Colonic mucosa (tissue), 4 donors: ENCODE data around the gene GATB. TPM values are rescaled to one million over a fixed set of nuclear protein-coding genes. Genes with fewer than 3 reads are reported as not detected.

Source experiments
- DNase-seq: peaks from one replicate; pipeline ENCODE4 v3.0.0-alpha.2; 2020
- H3K27ac ChIP-seq: fragments of 200-600 bp; one replicate; pipeline ENCODE4 v1.8.0; 2021
- H3K27me3 ChIP-seq: fragments of 200-600 bp; one replicate; pipeline ENCODE4 v1.8.0; 2021
- H3K36me3 ChIP-seq: fragments of 200-600 bp; one replicate; pipeline ENCODE4 v1.8.0; 2021
- H3K4me1 ChIP-seq: fragments of 200-600 bp; one replicate; pipeline ENCODE4 v1.8.0; 2021; ENCODE audit warnings: mild to moderate bottlenecking
- H3K4me3 ChIP-seq: fragments of 200-600 bp; one replicate; pipeline ENCODE4 v1.8.0; 2021
- H3K9ac ChIP-seq, 2 donors: one replicate each; pipeline ENCODE4 v1.7.0; 2013; ENCODE audit warnings: control low read depth in 2 of 2, low read depth in 2 of 2, low read length in 2 of 2
- H3K9me3 ChIP-seq: fragments of 200-600 bp; one replicate; pipeline ENCODE4 v1.8.0; 2021
- CTCF ChIP-seq: fragments of 200-600 bp; IDR thresholded peaks from one replicate; pipeline ENCODE4 v1.8.0; 2022; ENCODE audit warnings: antibody characterized with exemption, mild to moderate bottlenecking
- intact Hi-C: fragments of 100-400 bp; cut with DNase I; formaldehyde crosslinking; loops from one replicate; pipeline ENCODE4 v1.14.1; 2022
- total RNA-seq, 2 donors: library from RNA; stranded (reverse); fragmentation: NEBNext Ultra II Directional in 1 of 2; extraction: Animal tissue kit (Norgen Biotek cat#: 25700) in 1 of 2; gene quantifications; one replicate each; pipeline ENCODE4 v1.2.1, GENCODE V29; 2021
- donor health status: healthy.
- donor health status: DM: no; HTN: no; CAD: no.
- donor health status: DM: no; HTN: no; CAD: no.

GATB gene
- total RNA-seq, 2 donors from 2014 or later, result 20.9 to 22.9 TPM

DNA sequence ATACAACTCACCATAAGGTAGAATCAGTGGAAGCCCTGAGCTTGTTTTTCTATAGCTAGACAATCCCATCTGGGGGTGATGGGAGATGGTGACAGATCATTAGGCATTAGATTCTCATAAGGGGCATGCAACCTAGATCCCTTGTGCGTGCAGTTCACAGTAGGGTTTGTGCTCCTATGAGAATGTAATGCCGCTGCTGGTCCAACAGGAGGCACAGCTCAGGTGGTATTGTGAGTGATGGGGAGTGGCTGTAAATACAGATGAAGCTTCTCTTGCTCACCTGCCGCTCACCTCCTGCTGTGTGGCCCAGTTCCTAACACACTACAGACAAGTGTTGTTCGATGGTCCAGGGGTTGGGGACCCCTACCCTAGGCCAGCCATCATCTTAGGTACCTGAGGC lies 5.9 kb upstream of the GATB start:
- intact Hi-C loops, result no loop called here
- Histone ChIP-seq H3K27ac (no peak overlapping the region), H3K4me3 (no peak overlapping the region), H3K36me3 (no peaks in the 10 kb centered on the region), H3K4me1 (no peaks in the 10 kb centered on the region), H3K9ac (no peak overlapping the region), H3K9me3 (no peaks in the 10 kb centered on the region), H3K27me3 (no peaks in the 10 kb centered on the region)
- peak; percentile 29 for TF ChIP-seq CTCF
- DNase-seq, result no peak

DNA sequence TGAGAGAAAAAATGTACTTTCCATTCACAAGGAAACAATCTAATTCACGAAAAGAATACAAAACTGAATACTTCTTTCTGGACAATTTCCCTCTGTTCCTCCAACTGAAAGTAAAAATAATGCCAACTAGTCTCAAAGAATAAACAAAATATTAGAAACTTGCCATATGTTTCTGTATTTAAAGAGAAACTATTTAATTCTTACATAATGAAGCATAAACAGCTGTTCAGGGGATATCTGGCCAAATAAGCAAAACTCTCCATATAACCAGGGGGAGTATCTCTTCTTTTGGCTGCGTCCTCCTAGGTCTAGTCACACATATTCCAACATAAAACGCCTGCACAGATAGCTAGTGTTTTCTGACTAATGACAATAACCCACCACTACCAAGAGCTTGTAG lies 805 bp downstream of the GATB start:
- no peaks in the 10 kb centered on the region for H3K27me3 ChIP-seq
- peak overlapping the region; percentile 87 for H3K4me3 ChIP-seq
- intact Hi-C loops, result no loop called here
- peaks cover 4% of the 10 kb centered on the region for H3K4me1 ChIP-seq
- no peak for TF ChIP-seq CTCF
- H3K9ac ChIP-seq, result peak overlapping the region in 1 of 2 donors; percentile 73
- no peak overlapping the region for H3K27ac ChIP-seq
- DNase-seq, result no peak
- no peaks in the 10 kb centered on the region for H3K36me3 ChIP-seq
- no peaks in the 10 kb centered on the region for H3K9me3 ChIP-seq

DNA sequence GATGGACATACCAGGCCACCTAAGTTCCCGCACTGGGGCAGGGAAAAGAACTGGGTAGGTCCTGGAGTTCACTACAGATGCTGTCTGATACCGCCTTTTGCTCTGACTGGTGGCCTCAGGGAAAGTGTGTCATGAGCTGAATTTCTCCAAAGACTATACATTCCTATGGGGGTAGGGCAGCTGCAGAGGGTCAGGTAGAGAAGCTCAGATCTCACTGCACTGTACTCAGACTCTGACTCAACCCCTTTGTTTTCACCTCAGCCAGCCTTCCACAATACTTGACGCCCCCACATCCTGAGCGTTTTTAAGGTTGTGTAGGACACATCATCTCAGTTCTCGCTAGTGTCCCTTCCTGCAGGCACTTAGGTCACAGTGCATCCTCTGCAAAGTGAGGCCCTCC lies 7.8 kb downstream of the GATB start:
- Histone ChIP-seq H3K27me3 (no peaks in the 10 kb centered on the region), H3K4me1 (no peaks in the 10 kb centered on the region), H3K9ac (no peak overlapping the region), H3K27ac (no peak overlapping the region), H3K9me3 (no peaks in the 10 kb centered on the region), H3K4me3 (no peak overlapping the region), H3K36me3 (no peaks in the 10 kb centered on the region)
- intact Hi-C loops, result no loop called here
- TF ChIP-seq CTCF, result no peak
- no peak for DNase-seq

GRCh38 chr4:151750156-151750555 lies 10.7 kb downstream of the GATB start:
- Histone ChIP-seq H3K9ac (no peak overlapping the region), H3K4me3 (no peak overlapping the region), H3K36me3 (no peaks in the 10 kb centered on the region), H3K4me1 (no peaks in the 10 kb centered on the region), H3K27ac (no peak overlapping the region), H3K27me3 (no peaks in the 10 kb centered on the region), H3K9me3 (no peaks in the 10 kb centered on the region)
- TF ChIP-seq CTCF, result no peak
- intact Hi-C loops, result no loop called here
- DNase-seq, result no peak

DNA sequence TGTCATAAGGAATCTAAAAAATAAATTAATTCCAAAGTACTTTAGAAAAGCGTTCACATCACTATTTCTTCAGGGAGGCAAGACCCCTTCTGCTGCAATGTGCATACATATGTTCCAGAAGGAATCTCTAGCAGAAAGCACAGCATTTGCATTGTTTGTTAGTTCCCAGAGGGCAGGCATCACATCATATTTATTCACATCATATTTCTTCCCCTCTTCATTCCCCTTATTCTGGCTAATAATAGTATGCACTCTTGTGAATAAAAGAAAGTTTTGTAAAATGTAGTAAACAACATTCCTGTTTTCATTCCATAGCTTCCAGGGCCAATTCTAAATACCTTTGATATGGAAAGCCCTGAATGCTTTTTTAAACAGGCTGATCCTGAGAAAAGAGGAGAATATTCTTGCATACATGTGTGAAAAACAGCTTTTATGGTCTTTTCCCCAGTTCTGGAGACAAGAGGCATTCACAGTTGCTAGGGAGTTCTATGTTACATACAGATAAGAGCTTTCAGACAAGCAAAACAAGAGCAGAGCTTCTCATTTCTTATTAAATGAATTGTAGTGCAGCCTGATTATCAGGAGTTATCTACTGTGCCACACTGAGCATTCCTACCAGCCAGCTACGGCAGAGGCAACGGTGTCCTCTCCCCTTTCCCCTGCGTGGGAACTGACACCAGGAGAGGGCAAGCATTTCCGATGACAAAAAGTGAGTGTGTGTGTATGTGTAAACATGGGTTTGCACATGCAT lies 15.2 kb downstream of the GATB start:
- H3K9ac ChIP-seq, result no peak overlapping the region
- H3K27ac ChIP-seq, result no peak overlapping the region
- H3K4me1 ChIP-seq, result no peaks in the 10 kb centered on the region
- H3K4me3 ChIP-seq, result no peak overlapping the region
- DNase-seq, result no peak
- H3K27me3 ChIP-seq, result no peaks in the 10 kb centered on the region
- intact Hi-C loops, result no loop called here
- H3K9me3 ChIP-seq, result no peaks in the 10 kb centered on the region
- no peak for TF ChIP-seq CTCF
- no peaks in the 10 kb centered on the region for H3K36me3 ChIP-seq
